Stimulated activated CD4-positive, alpha-beta T cell treated with anti-CD3 and anti-CD28 coated beads, Interleukin-12 subunit alpha, Interleukin-12 subunit beta, amount 100 ng/mL, for 4 hours (primary cell): Measurements from ENCODE around the gene GRM8.
"Not testable (repeated sequence)": the region's sequence is repeated elsewhere in the genome, so short reads cannot be mapped to it uniquely, and the experiment has no call there.

ENCODE experiments used
- DNase-seq: peaks from one replicate; pipeline ENCODE4 v3.0.0-alpha.2; 2020

GRM8 gene

GRCh38 chr7:127021857-127022256 is 230.9 kb downstream of the GRM8 start:
- no peak for DNase-seq

- no peak for DNase-seq
Measured at GRCh38 chr7:127021019-127021738, 231.6 kb downstream of the GRM8 start.

- no peak for DNase-seq
Measured at GRCh38 chr7:127018889-127019288, 233.9 kb downstream of the GRM8 start.

- DNase-seq, result no peak
Measured at GRCh38 chr7:127017196-127017595, 235.5 kb downstream of the GRM8 start.

GRCh38 chr7:127000725-127001124 is 252.0 kb downstream of the GRM8 start:
- no peak for DNase-seq

- no peak for DNase-seq
Measured at GRCh38 chr7:126996659-126997058, 256.1 kb downstream of the GRM8 start.

DNA sequence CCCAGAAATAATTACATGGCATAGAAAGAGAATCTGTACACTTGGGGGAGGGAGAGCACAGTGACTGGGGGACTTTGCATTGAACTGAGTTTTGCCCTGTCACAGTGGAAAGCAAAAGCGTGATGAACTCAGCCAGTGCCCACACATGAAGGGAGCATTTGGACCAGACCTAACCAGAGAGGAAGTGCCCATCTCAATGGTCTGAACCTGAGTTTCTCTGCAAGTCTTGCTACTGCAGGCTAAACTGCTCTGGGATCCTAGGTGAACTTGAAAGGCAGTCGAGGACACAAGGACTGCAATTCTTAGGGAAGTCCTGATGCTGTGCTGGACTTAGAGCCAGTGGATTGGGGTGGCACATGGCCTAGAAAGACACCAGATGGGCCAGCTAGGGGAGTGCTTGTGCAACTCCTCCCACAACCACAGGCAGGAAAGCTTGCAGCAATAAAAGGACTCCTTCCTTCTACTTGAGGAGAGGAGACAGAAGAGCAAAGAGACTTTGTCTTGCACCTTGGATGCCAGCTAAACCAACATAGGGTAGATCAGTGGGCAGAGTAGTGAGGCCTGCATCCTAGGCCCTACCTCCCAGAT is 259.0 kb downstream of the GRM8 start:
- DNase-seq, result no peak

- no peak for DNase-seq
Measured at GRCh38 chr7:126988022-126988421, 264.7 kb downstream of the GRM8 start.

DNA sequence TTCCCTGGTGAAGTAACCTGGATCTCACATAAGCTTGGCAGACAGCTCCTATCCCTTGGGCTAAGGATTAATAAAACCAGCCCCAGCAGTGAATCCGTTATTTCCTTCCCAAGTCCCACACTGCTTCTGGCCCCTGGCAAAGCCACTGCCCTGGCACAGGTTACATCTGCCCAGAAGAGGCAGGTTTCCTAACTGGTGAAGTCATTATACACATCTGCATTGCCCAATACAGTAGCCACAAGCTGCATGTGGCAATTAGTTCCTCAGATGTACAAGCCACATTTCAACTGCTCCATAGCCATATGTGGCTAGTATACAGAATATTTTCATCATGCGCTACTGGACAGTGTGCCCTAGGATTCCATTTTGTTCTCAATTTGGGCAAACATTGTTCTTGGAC is 273.0 kb downstream of the GRM8 start:
- DNase-seq, result no peak

GRCh38 chr7:126978865-126979264 is 273.9 kb downstream of the GRM8 start:
- no peak for DNase-seq

GRCh38 chr7:126973066-126973465 is 279.7 kb downstream of the GRM8 start:
- DNase-seq, result no peak

DNA sequence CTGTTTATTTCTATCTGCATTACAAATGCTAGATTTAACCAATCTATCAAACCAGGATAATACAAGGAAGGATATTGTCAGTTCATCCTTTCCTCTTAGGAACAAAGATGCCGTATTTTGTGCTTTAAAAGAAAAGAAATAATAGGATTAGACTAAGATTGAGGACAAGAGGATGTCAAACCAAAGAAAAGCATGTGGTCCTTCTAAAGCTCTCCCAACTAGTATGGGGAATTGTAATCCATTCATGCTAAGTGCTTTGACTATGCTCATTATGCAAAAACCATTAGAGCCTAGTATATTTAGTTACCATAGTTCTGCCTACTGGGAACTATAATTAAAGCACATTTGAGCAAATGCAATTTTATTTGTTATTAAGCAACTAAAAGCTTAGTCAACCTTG is 280.2 kb downstream of the GRM8 start:
- no peak for DNase-seq

- no peak for DNase-seq
Measured at GRCh38 chr7:126959649-126960048, 293.1 kb downstream of the GRM8 start.

- no peak for DNase-seq
Measured at GRCh38 chr7:126958367-126958766, 294.4 kb downstream of the GRM8 start.

DNA sequence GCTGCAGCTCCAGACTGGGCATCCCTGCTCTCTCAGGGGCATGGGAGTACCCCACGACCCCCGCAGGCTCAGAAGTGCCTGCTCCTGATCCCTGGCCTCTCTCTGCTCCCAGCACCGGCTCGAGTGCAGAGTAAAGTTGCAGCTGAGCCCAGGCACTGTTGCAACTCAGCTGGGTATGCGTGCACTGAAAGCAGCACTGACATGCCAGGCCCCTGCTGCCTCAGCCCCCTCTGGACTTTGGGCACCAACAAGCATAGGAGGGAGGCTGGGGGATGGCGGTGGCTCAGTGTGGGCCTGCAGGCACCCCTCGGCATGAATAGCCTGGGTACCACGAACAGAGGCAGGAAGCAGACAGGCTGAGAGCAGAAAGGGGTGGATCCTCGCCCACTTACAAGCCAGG is 295.3 kb downstream of the GRM8 start:
- no peak for DNase-seq

- no peak for DNase-seq
Measured at GRCh38 chr7:126953461-126953860, 299.3 kb downstream of the GRM8 start.

DNA sequence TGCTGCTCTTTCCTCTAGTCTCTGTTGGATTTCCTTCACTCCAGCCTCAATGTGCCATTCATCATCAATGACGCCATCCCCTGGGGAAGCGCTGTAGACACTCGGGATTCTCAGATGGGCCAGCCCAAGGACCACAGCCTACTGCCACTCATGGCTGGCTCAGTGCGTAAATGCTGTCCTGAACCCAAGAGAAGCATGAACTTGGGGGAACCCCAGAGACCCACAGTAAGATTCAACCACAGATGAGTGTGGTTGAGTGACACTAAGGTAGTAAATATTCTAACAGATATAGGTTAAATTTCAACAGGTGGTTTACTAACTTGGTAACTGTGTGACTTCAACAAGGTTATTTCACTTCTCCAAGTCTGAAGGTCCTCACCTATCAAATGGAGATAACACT is 304.1 kb downstream of the GRM8 start:
- no peak for DNase-seq

GRCh38 chr7:126940723-126941307 is 311.9 kb downstream of the GRM8 start:
- no peak for DNase-seq

GRCh38 chr7:126937171-126937570 is 315.6 kb downstream of the GRM8 start:
- DNase-seq, result no peak

DNA sequence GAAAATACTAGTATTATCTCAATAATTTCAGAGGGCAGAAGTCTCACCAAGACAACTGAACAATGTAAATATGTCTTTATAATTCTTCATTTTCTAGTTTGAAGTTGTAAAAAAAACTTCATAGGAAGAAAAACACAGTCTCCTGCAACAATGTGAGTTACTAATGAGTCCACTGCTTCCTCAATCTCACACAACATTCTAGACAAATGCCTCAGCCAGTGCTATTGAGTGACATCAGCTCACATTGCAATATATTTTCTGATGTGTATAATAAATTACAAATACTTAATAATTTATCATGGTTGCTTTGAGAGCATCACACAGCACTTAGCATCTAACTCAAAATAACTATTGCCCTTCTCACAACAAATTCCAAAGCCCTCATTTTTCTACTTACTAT is 321.2 kb downstream of the GRM8 start:
- DNase-seq, result no peak

DNA sequence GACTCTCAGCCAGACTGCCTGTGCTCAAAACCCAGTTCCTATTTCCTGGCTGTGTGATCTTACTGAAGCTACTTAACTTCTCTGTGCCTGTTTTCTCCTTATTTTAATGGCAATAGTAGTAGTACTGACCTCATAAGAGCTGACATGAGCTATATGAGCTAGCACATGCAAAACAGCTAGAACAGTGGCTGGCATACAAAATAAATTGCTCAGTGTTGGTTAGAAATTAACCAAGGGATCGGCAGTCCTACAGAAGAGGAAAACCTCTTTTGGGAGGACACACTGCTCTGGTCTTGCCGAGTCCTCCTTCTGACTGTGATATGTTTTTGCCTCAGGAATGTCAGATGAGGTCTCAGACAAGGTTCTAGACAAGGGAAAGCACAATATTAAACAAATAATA is 322.6 kb downstream of the GRM8 start:
- no peak for DNase-seq

GRCh38 chr7:126924477-126924876 is 328.3 kb downstream of the GRM8 start:
- no peak for DNase-seq

DNA sequence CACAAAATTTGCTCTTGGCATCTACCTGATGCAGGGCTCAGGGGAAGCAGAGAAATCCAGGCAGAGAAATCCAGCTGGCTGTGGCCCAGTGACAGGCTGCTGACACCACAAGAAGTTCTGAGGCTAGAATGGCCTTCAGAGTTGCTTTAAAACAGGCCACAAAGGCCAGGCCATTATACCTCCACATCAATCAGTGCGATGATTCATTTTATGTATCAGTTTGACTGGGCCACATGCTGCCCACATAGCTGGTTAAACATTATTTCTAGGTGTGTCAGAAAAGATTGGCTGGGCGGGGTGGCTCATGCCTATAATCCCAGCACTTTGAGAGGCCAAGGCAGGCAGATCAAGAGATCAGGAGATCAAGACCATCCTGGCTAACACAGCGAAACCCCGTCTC is 341.1 kb downstream of the GRM8 start:
- not testable (repeated sequence) for DNase-seq

DNA sequence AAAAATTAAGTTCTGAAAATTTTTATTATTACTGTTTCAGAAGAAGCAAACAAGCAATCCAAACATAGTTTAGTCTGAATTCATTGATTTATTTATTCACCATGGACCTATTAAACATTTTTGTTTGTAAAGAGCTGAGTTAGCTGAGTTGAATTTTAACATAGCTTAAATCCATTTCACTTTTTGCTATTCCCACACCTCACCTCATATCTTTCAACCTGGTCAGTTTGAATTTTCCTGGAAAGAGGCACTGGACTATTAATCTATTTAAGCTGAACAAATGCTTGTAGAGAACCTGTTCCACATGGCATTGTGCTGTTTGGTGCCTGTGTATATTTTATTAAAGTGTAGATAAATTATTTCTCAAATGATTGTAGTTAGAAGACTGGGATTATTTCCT is 344.2 kb downstream of the GRM8 start:
- DNase-seq, result not testable (repeated sequence)

DNA sequence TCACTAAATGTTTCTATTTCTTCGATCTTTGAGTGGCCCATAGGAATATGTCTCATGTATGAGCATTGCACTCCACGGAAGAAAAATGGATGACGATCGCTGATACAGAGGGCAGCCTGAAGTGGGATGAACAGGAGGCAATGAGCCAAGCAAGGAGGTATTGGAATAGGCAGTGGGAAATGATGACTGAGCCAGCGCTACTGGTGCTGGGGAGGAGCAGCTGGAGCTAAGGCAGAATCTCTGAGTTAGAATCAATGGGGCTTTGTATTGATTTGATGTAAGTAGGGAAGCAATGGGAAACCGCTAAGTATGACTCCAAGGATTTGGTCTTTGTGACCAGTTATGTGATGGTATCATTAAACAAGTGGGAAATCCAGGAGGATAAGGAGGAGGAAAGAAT is 345.1 kb downstream of the GRM8 start:
- DNase-seq, result not testable (repeated sequence)
